NCI-H1694 treated with DMSO at 0.1 percent for 48 hours (cell line): ENCODE results near the gene SLC12A5.

ENCODE experiments used
- DNase-seq: peaks from one replicate; lab custom pipeline; 2025; lab: John Stamatoyannopoulos, UW

The SLC12A5 gene

DNA sequence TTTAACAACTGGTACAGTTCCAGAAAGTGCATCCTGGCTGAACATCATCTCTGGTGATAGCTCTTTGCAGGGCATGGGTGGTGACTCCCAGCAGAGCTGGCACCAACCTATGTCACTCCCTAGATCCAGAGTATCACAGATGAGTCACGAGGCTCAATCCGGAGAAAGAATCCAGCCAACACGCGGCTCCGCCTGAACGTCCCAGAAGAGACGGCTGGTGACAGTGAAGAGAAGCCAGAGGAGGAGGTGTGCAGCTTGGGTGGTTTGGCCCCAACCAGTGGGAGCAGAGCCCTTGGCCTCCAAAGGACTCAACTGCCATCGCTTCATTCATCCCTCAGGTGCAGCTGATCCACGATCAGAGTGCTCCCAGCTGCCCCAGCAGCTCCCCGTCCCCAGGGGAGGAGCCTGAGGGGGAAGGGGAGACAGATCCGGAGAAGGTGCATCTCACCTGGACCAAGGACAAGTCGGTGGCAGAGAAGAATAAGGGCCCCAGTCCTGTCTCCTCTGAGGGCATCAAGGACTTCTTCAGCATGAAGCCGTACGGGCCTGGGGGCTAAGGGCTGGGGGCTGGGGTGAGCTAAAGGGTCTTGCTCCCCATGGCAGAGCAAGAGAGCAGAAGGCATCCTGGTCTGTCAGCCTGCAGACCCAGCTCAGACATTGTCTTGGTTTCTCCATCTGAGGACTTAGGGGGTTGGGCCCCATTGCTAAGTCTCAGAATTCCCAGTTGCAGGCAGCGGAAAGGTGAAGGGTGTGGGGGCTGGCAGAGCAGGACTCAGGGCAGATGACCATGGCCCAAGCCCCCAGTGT lies 27.2 kb downstream of the SLC12A5 start:
- DNase-seq: no peak

DNA sequence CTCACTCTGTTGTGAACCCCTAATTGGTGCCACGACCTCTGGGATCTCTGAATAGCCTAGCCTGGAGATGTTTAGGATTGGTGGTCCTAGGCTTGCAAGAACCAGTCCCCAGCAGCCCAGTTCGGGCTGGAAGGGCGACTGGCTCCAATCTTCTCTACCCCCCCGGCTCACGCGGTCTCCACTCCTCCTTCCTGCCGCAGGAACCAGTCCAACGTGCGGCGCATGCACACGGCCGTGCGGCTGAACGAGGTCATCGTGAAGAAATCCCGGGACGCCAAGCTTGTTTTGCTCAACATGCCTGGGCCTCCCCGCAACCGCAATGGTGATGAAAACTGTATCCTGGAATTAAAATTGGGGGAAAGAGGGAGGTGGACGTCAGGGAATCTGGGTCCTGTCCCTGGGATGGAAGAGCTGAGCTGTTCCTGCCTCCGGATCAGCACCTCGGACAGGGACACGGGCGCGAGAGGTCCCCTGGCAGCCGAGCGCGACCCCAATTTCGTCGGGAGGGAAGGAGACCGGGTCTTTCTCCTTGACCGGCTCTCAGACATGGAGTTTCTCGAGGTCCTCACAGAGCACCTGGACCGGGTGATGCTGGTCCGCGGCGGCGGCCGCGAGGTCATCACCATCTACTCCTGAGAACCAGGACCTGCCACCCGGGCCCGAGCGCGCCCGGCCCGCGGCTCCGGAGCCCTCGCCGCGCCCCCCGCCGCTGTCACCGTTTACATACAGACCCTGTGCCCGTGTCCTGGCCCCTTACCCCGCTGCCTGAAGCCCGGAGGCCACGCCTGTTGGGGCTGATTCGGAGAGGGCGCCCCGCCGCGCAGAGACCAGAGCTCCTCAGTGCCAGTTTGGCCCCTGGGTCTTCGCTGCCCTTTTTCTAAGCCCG lies 28.2 kb downstream of the SLC12A5 start:
- DNase-seq: no peak

GRCh38 chr20:46057856-46058598 lies 29.0 kb downstream of the SLC12A5 start:
- no peak for DNase-seq

GRCh38 chr20:46058599-46059281 lies 29.7 kb downstream of the SLC12A5 start:
- DNase-seq: no peak

DNA sequence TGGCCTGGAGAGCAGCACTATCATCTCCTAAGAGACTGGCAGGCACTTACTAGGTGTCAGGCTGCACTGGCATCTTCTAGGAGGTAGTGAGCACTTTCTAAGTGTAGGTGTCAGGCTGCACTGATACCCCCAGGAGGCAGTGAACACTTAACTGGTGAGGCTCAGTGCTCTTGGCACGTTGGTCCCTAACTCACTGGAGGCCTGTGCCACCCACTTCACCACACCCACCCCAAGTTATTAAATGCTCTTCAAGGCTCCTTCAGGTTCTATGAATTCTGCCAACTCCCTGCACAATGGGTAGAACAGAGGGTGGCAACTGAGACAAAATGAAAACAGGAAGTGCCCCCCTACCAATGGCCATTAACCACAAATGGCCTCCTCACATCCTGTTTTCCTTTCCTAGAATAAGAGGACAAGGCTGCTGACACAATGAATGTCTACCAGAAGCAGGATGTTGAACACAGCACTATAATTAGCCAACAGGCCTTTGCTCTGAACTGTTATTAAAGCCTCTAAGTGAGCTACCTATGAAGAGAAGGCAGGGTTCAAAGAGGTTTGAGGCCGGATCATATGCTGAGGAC lies 31.4 kb downstream of the SLC12A5 start:
- DNase-seq: no peak

- DNase-seq: no peak
Measured at GRCh38 chr20:46060975-46061374, 32.0 kb downstream of the SLC12A5 start.

DNA sequence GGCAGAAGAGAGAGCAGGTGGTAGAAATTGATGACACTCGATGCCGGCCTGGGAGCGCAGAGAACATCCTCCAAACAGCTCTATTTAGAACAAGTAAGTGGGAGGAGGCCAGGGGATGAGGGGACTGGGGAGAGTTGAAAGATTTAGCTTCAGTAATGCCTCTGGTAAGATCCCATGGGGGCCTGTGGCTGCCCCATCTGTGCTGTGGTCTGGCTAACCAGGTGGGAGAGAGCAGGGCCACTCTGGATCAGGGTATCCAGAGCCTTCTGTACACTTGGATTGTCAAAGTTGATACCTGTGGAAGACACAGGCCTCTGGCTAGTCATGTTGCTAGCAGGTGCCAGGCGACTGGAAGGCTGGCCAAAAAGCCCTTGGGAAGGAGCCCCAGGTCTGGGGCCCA lies 33.1 kb downstream of the SLC12A5 start:
- DNase-seq: no peak

DNA sequence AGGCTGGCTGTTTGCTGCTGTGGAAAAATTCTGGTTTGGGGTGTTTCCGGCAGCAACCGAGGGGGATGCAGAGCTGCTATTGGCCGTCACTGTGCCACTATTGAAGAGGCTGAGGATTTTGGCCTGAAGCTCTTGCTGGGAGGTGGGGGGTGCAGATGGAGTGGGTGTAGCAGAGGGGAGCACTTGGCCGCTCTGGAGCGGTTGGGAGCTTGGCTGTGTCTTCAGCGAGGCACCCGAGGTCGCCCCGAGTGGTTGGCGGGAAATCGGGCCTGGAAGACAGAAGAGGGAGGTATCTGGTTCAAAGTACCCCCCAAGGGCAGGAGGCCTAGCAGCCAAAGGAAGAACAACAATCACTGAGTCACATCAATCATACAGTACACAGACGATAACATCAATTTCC lies 33.6 kb downstream of the SLC12A5 start:
- DNase-seq: no peak

GRCh38 chr20:46063151-46063550 lies 34.1 kb downstream of the SLC12A5 start:
- DNase-seq: no peak

- DNase-seq: no peak
Measured at GRCh38 chr20:46063652-46064054, 34.6 kb downstream of the SLC12A5 start.

DNA sequence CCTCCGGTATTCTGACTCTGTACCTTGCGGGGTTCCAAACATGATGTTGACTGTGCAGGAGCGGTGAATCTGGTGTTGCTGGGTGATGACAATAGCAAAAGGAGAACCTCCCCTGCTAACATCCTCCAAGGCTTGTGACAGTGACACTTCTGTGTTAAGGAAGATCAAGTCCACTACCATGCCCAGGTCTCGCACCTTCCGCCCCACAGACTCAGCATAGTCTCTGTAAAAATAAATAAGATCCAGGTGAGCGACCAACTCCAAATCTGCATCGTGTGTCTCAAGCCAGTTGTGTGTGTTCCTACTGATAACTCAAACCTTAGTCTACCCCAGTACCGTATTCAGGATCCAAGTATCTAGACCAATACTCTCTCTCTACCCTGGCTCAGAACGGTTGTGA lies 36.0 kb downstream of the SLC12A5 start:
- DNase-seq: no peak

DNA sequence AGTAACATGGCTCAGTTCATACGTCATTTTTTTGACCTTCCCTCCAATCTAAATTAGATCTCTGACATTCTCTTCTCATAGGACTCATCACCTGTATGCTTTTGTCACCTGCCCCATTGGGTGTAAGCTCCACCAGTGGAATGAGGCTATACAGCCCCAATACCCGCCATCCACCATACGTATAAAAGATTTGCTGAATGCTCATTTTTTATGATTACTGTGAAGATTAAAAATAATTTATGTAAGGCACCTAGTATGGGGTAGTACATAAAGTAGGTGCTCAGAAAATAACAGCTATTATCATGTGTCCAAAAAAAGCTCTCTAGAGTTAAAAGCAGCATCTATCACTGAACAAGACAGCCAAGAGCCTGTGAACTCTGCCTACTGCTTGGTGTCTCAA lies 36.7 kb downstream of the SLC12A5 start:
- no peak for DNase-seq

DNA sequence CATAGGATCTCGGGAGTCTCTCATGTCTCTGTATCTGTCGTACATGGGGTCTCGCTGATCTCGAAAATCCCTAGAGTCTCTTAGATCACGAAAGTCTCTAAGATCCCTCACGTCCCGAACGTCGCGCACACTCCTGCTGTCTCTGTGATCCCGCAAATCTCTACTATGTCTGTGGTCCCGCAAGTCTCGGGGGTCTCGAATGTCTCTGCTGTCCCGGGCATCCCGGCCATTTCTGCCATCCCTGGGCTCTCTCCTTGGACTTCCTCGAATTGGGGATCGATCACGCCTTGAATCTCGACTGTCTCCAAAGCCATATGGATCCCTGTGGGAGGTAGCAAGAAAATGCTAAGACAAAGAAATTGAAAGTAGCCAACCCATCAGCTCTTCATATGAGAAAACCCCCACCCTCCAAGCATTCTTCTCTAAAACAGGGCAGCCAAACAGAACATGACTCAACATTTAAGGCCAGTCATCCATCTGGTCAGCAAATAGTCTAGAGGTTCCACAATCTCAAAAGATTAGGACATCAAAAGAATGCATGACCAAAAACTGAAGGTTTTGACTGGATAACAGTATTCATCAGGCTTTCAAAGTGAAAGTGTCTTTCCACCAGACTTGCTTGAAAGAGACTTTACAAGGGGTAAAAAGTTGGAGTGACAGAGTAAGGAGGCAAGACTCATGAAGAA lies 41.3 kb downstream of the SLC12A5 start:
- no peak for DNase-seq

- DNase-seq: no peak
Measured at GRCh38 chr20:46071573-46071972, 42.6 kb downstream of the SLC12A5 start.

DNA sequence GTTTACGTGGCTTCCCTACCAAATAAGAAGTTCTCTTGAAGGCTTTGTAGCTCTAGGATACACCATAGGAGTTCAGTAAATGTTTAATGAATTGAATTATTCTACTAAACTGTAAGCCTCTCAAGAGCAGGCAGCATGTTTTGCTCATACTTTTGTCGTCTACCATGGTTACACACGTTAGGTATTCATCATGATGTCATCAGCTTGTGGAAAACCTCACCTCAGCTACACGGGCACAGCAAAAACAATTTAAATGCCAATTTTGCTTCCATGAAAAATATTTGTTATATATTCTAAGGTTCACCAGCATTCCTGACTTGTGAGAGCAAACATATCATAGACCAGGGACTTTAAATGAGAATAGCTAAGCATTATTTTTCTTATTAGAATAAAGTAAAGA lies 44.0 kb downstream of the SLC12A5 start:
- DNase-seq: no peak

DNA sequence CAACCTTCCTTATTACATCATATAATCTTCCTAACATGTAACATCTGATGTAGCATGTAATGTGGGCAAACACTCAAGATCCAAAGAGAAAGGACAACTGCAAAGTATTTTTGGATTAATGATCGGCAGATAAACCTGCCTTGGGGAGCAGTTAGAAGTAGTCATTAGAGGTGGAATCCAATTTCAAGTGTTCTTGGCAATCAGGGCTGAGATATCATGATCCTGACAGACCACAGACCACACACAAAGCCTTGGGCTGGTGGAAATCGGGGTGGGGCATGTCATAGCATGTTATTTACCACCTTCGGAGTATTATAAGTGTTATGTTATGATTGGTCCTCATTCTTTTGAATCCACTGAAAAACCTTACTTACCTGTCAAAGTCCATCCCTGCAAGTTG lies 44.4 kb downstream of the SLC12A5 start:
- no peak for DNase-seq

DNA sequence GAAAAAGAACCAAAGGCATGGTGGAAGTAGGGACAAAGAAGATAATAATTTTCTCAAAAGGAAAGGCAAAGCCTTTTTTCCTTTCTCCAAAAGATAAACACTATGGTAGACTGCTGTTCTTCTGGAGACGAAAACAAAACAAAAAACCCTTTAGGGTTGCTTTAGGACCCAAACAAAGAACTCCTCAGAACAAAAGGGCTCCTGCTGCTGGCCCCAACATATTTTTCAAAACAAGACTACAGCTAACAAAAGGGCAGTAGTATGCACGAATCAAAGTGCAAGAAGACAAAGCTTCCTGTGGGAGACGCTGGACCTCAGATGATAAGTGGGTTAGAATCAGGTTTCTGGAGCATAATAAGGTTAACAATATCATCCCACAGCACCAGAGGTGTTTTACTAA lies 45.0 kb downstream of the SLC12A5 start:
- DNase-seq: no peak

DNA sequence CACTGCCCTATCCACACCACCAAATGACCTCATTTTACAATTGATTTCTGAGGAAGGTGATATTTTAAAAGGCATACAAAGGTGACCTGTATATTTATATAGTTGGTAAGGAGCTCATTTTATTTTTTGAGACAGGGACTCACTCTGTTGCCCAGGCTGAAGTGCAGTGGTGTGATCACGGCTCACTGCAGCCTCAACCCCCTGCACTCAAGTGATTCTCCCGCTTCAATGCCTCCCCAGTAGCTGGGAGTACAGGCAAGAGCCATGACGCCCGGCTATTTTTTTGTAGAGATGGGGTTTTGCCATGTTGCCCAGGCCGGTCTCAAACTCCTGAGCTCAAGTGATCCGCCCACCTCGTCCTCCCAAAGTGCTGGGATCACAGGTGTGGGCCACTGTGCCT lies 47.8 kb downstream of the SLC12A5 start:
- DNase-seq: no peak

GRCh38 chr20:46077642-46078305 lies 48.8 kb downstream of the SLC12A5 start:
- DNase-seq: no peak

DNA sequence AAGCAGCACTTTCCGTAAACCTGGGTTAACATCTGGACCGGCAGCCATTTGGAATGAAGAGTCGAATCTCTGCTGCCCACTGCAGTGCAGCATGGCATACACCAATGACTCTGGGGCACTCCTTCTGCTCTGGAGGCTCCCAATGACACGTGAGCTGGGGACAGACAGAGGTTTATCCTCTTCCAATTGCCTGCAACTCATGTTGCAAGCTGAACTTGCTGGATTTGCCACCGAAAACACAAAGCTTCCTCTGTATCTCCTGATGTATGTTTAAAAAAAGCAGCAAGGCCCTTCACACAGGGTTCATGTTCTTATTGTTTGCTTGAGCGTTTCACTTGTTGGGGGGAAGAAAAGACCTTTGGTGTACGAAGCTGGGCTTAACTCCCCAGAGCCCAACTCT lies 49.9 kb downstream of the SLC12A5 start:
- DNase-seq: no peak
